HepG2 (cell line): ENCODE results near the gene CD68. TPM values are rescaled to one million over a fixed set of nuclear protein-coding genes. Genes with fewer than 3 reads are reported as not detected.
A peak's percentile ranks its signal among the peaks of the same experiment; 100 is the strongest.

Source experiments
- DR1 ChIP-seq: sonication (generic); formaldehyde crosslinking; IDR thresholded peaks from 2 replicates; pipeline ENCODE4 v1.8.0; 2021; ENCODE audit warnings: mild to moderate bottlenecking, missing genetic modification reagents, inconsistent platforms
- ERF ChIP-seq: IDR thresholded peaks from 2 replicates; pipeline ENCODE4 v1.6.1; 2018; ENCODE audit warnings: missing biosample characterization, missing genetic modification reagents
- GTF3A ChIP-seq: sonication (generic); formaldehyde crosslinking; conservative IDR thresholded peaks from 2 replicates; pipeline ENCODE4 v1.4.0; 2020; ENCODE audit warnings: mild to moderate bottlenecking, missing genetic modification reagents
- HDAC1 ChIP-seq: sonication (generic); formaldehyde crosslinking; IDR thresholded peaks from 2 replicates; pipeline ENCODE4 v1.5.1; 2020; ENCODE audit warnings: mild to moderate bottlenecking, missing genetic modification reagents
- HNF4A ChIP-seq: sonication (generic); formaldehyde crosslinking; IDR thresholded peaks from 2 replicates; pipeline ENCODE4 v1.4.0; 2020; ENCODE audit warnings: missing genetic modification reagents
- HNRNPUL1 ChIP-seq: fragments of 200-400 bp; formaldehyde crosslinking; IDR thresholded peaks from 2 replicates; pipeline ENCODE4 v1.6.1; 2017; ENCODE audit warnings: low read depth, mild to moderate bottlenecking, low read length, moderate library complexity
- KDM6A ChIP-seq: IDR thresholded peaks from 2 replicates; pipeline ENCODE4 v1.6.1; 2016; ENCODE audit warnings: low read depth
- KLF16 ChIP-seq, 2 experiments: sonication (generic) in 1 of 2; formaldehyde crosslinking in 1 of 2; IDR thresholded peaks; 2 replicates each; pipeline versions ENCODE4 v1.6.1 to v1.8.0; 2016 to 2023; ENCODE audit warnings: missing genetic modification reagents in 2 of 2, missing compliant biosample characterization in 1 of 2
- NCOA2 ChIP-seq: sonication (generic); formaldehyde crosslinking; IDR thresholded peaks from 2 replicates; pipeline ENCODE4 v1.8.0; 2022; ENCODE audit warnings: inconsistent platforms
- NFE2L2 ChIP-seq: fragments of 150-350 bp; IDR thresholded peaks from 2 replicates; pipeline ENCODE4 v1.6.1; 2014; ENCODE audit warnings: low read length
- NRL ChIP-seq: sonication (generic); formaldehyde crosslinking; IDR thresholded peaks from 2 replicates; pipeline ENCODE4 v1.5.0; 2020; ENCODE audit warnings: missing genetic modification reagents, mild to moderate bottlenecking, moderate library complexity, borderline replicate concordance
- SAP130 ChIP-seq: IDR thresholded peaks from 2 replicates; pipeline ENCODE4 v1.6.1; 2016; ENCODE audit warnings: low read depth
- SMYD3 ChIP-seq: sonication (generic); formaldehyde crosslinking; IDR thresholded peaks from 2 replicates; pipeline ENCODE4 v1.8.1; 2023; ENCODE audit warnings: mild to moderate bottlenecking, missing genetic modification reagents
- SP5 ChIP-seq: IDR thresholded peaks from 2 replicates; pipeline ENCODE4 v1.6.1; 2016; ENCODE audit warnings: low read depth, borderline replicate concordance
- TBX2 ChIP-seq: sonication (generic); formaldehyde crosslinking; IDR thresholded peaks from 2 replicates; pipeline ENCODE4 v1.5.0; 2020; ENCODE audit warnings: missing genetic modification reagents, mild to moderate bottlenecking, borderline replicate concordance
- THRA ChIP-seq: sonication (generic); formaldehyde crosslinking; IDR thresholded peaks from 2 replicates; pipeline ENCODE4 v1.4.0; 2020; ENCODE audit warnings: missing genetic modification reagents, borderline replicate concordance
- TOE1 ChIP-seq: sonication (generic); formaldehyde crosslinking; IDR thresholded peaks from 2 replicates; pipeline ENCODE4 v1.4.0; 2020; ENCODE audit warnings: mild to moderate bottlenecking, missing genetic modification reagents
- ZFP36 ChIP-seq: fragments of 150-350 bp; IDR thresholded peaks from 2 replicates; pipeline ENCODE4 v1.6.1; 2018; ENCODE audit warnings: borderline replicate concordance, low read length, low read depth; ENCODE audit not compliant: partially characterized antibody
- ZFP91 ChIP-seq: sonication (generic); formaldehyde crosslinking; IDR thresholded peaks from 2 replicates; pipeline ENCODE4 v1.9.0; 2022; ENCODE audit warnings: missing genetic modification reagents, mild to moderate bottlenecking, borderline replicate concordance
- ZNF138 ChIP-seq: sonication (generic); formaldehyde crosslinking; IDR thresholded peaks from 2 replicates; pipeline ENCODE4 v1.5.0; 2020; ENCODE audit warnings: mild to moderate bottlenecking, low read depth, missing genetic modification reagents
- ZNF263 ChIP-seq: sonication (generic); formaldehyde crosslinking; IDR thresholded peaks from 2 replicates; pipeline ENCODE4 v1.4.0; 2020; ENCODE audit warnings: missing genetic modification reagents
- ZNF331 ChIP-seq: sonication (generic); formaldehyde crosslinking; IDR thresholded peaks from 2 replicates; pipeline ENCODE4 v1.4.0; 2020; ENCODE audit warnings: missing genetic modification reagents
- ZNF691 ChIP-seq: sonication (generic); formaldehyde crosslinking; IDR thresholded peaks from 2 replicates; pipeline ENCODE4 v1.4.0; 2020; ENCODE audit warnings: missing genetic modification reagents, low read depth, mild to moderate bottlenecking, borderline replicate concordance
- polyA plus RNA-seq, 8 experiments: library from polyadenylated mRNA; depleted of rRNA in 3 of 8; stranded (reverse) in 7 of 8; unstranded in 1 of 8; fragments of >200 nt; fragmentation: Illumina TruSeq in 4 of 8; extraction: Trizol in 4 of 8; gene quantifications; 2 replicates each; pipeline versions ENCODE4 v1.2.1 to v1.2.3, GENCODE V29; 2011 to 2016; ENCODE audit warnings: low read depth in 4 of 8, missing spikeins in 1 of 8, mixed read lengths in 1 of 8; ENCODE audit not compliant: insufficient read depth in 1 of 8
- total RNA-seq, 5 experiments: library from RNA; depleted of rRNA; stranded (reverse); fragments of >200 nt; fragmentation: Illumina TruSeq; extraction: Trizol; gene quantifications; 2 replicates each; pipeline ENCODE4 v1.2.3, GENCODE V29; 2016; ENCODE audit warnings: low read depth in 1 of 5
- TF ChIP-seq, protein P1 (sequence below): IDR thresholded peaks from 2 replicates; pipeline ENCODE4 v1.6.1; 2012; ENCODE audit warnings: inconsistent platforms

Gene CD68
- total and polyA plus RNA-seq, 2 of the 13 experiments (the other 11 are each of a cell fraction or from before 2014, with no cell fraction given) = 10.3 to 104 TPM

GRCh38 chr17:7551396-7551795 lies 28.0 kb upstream of the CD68 start (continued):
- no peak for TF ChIP-seq ZNF691 (CRISPR knock-in tag)
- TF ChIP-seq NRL = 0 out of 2 replicates have a peak, but pooled peaks have one; percentile 42
- TF ChIP-seq TOE1 (CRISPR knock-in tag) = no peak
- TF ChIP-seq NCOA2 (CRISPR knock-in tag) = peak; percentile 32; the same call in 1 of the 2 replicates
- peak; percentile 82 for TF ChIP-seq KDM6A (CRISPR knock-in tag)
- TF ChIP-seq THRA (CRISPR knock-in tag) = peak; percentile 22; the same call in 1 of the 2 replicates
- 0 out of 2 replicates have a peak, but pooled peaks have one; percentile 25 for TF ChIP-seq HDAC1 (CRISPR knock-in tag)
- TF ChIP-seq HNRNPUL1 = no peak
- peak in 1 of 2 experiments; percentile 48; a peak in 1 of 4 replicates for TF ChIP-seq KLF16 (CRISPR knock-in tag; IDR thresholded peaks at IDR 0.05)
- TF ChIP-seq, protein P1, sequence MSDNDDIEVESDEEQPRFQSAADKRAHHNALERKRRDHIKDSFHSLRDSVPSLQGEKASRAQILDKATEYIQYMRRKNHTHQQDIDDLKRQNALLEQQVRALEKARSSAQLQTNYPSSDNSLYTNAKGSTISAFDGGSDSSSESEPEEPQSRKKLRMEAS = peak; percentile 65; the same call in 1 of the 2 replicates
- peak; percentile 68 for TF ChIP-seq ZNF263 (CRISPR knock-in tag)
- no peak for TF ChIP-seq NFE2L2
- peak; percentile 94 for TF ChIP-seq HNF4A (CRISPR knock-in tag)
- TF ChIP-seq SAP130 (CRISPR knock-in tag) = peak; percentile 64
- TF ChIP-seq SP5 (CRISPR knock-in tag) = no peak
- TF ChIP-seq ZFP36 = no peak
- TF ChIP-seq ZNF138 (CRISPR knock-in tag) = no peak
- TF ChIP-seq DR1 (CRISPR knock-in tag) = no peak
- TF ChIP-seq TBX2 (CRISPR knock-in tag) = 0 out of 2 replicates have a peak, but pooled peaks have one; percentile 30
- no peak for TF ChIP-seq ZFP91 (CRISPR knock-in tag)
- TF ChIP-seq ERF = peak; percentile 54; the same call in 1 of the 2 replicates
- peak; percentile 61; the same call in 1 of the 2 replicates for TF ChIP-seq ZNF331 (CRISPR knock-in tag)
- no peak for TF ChIP-seq GTF3A (CRISPR knock-in tag)
- TF ChIP-seq SMYD3 (CRISPR knock-in tag) = no peak
